ENCODE data around the gene LTBP1. TPM values are rescaled to one million over a fixed set of nuclear protein-coding genes. Genes with fewer than 3 reads are reported as not detected.

Gene LTBP1
- total and polyA plus RNA-seq, 2 of the 13 experiments (the other 11 are each of a cell fraction or from before 2014, with no cell fraction given): 0.12 to 0.22 TPM

DNA sequence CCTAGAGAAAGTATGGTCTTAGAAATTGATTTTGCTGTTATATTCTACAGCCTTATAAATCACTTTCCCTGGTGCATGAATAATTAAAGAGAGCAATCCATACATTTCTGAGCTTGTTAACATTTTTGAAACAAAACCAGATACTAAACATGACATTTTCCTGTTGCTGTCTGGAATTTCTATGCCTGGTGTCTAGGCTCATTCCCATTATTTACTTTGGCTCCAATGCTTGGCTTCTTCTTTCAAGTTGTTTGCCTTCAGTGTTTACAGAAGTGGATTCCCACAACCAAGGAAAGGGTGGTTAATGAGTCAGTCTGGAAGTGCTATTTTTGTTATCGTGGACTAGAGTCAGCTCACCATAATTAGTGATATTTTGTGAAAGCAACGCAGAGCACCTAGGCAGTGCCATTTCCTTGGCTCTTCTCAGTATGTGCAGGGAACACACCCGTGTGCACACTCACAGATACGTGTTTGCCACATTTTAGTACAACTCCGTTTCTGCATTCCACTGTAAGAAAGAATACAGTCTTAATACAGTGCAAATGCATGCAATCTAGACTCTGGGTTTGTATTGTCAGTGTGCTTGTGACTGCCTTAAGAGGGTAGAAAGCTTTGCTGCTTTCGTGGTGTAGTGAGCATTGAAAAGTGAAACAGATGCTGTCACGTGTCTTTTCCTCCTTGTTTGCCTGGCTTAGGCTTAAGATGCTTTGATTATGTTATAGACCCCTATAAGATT lies 344.7 kb downstream of the LTBP1 start (continued):
- TF ChIP-seq THAP11 (CRISPR knock-in tag; IDR thresholded peaks at IDR 0.05) (0 out of 2 replicates have a peak, but pooled peaks have one; percentile 38), ZSCAN30 (CRISPR knock-in tag; IDR thresholded peaks at IDR 0.05) (no peak), MTF2 (CRISPR knock-in tag; IDR thresholded peaks at IDR 0.05; ENCODE audit: borderline replicate concordance) (no peak), ZNF124 (CRISPR knock-in tag; IDR thresholded peaks at IDR 0.05) (no peak), ZNF333 (CRISPR knock-in tag; IDR thresholded peaks at IDR 0.05; ENCODE audit: borderline replicate concordance) (no peak), RFXAP (CRISPR knock-in tag; IDR thresholded peaks at IDR 0.05; ENCODE audit: borderline replicate concordance) (no peak), FOXA3 (CRISPR knock-in tag; IDR thresholded peaks at IDR 0.05) (peak; percentile 92), FOXJ3 (CRISPR knock-in tag; IDR thresholded peaks at IDR 0.05; ENCODE audit: borderline replicate concordance) (no peak), FOSL2 (CRISPR knock-in tag; IDR thresholded peaks at IDR 0.05) (peak; percentile 85), ELF3 (CRISPR knock-in tag; IDR thresholded peaks at IDR 0.05) (peak; percentile 45; the same call in 1 of the 2 replicates), NFYB (CRISPR knock-in tag; IDR thresholded peaks at IDR 0.05) (no peak), RARA (CRISPR knock-in tag; IDR thresholded peaks at IDR 0.05) (peak; percentile 51), ZSCAN25 (CRISPR knock-in tag; IDR thresholded peaks at IDR 0.05) (no peak), RXRB (CRISPR knock-in tag; IDR thresholded peaks at IDR 0.05; ENCODE audit: borderline replicate concordance) (0 out of 2 replicates have a peak, but pooled peaks have one; percentile 34), MBD4 (IDR thresholded peaks at IDR 0.05; ENCODE audit: borderline replicate concordance, low read length) (peak; percentile 75; the same call in 1 of the 2 replicates), MED1 (CRISPR knock-in tag; IDR thresholded peaks at IDR 0.05) (0 out of 2 replicates have a peak, but pooled peaks have one; percentile 31), SAFB2 (CRISPR knock-in tag; IDR thresholded peaks at IDR 0.05; ENCODE audit: borderline replicate concordance, low read depth) (no peak)
- TF ChIP-seq, protein P1, sequence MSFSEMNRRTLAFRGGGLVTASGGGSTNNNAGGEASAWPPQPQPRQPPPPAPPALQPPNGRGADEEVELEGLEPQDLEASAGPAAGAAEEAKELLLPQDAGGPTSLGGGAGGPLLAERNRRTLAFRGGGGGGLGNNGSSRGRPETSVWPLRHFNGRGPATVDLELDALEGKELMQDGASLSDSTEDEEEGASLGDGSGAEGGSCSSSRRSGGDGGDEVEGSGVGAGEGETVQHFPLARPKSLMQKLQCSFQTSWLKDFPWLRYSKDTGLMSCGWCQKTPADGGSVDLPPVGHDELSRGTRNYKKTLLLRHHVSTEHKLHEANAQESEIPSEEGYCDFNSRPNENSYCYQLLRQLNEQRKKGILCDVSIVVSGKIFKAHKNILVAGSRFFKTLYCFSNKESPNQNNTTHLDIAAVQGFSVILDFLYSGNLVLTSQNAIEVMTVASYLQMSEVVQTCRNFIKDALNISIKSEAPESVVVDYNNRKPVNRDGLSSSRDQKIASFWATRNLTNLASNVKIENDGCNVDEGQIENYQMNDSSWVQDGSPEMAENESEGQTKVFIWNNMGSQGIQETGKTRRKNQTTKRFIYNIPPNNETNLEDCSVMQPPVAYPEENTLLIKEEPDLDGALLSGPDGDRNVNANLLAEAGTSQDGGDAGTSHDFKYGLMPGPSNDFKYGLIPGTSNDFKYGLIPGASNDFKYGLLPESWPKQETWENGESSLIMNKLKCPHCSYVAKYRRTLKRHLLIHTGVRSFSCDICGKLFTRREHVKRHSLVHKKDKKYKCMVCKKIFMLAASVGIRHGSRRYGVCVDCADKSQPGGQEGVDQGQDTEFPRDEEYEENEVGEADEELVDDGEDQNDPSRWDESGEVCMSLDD (CRISPR knock-in tag; IDR thresholded peaks at IDR 0.05; ENCODE audit: borderline replicate concordance): no peak

Data from HepG2 (cell line).